Caco-2 (cell line): Measurements from ENCODE around the gene MT1F. TPM values are rescaled to one million over a fixed set of nuclear protein-coding genes. Genes with fewer than 3 reads are reported as not detected.
"Not testable (repeated sequence)": the region's sequence is repeated elsewhere in the genome, so short reads cannot be mapped to it uniquely, and the experiment has no call there.

Experiments used
- BruUV-seq: library from RNA; stranded (reverse); fragments of 400-500 nt; replicated peaks from 2 replicates; lab custom pipeline; 2021; lab: Mats Ljungman, UMichigan
- CTCF ChIA-PET: fragments of 300-600 bp; sonication (Branson Sonifier 250); formaldehyde crosslinking; loops from one replicate; lab custom pipeline; 2022; ENCODE audit warnings: antibody characterized with exemption; lab: Charles Lee
- POLR2A ChIA-PET: fragments of 300-600 bp; sonication (Branson Sonifier 250); formaldehyde crosslinking; loops from one replicate; lab custom pipeline; 2022; ENCODE audit warnings: antibody characterized with exemption; lab: Charles Lee
- DNase-seq, 2 experiments: peaks; one replicate each; pipeline versions ENCODE4 v3.0.0 to v3.0.0-alpha.2; 2020 to 2022
- H3K27me3 ChIP-seq: replicated peaks from 2 replicates; pipeline ENCODE4 v1.6.0; 2011; ENCODE audit warnings: low read length; ENCODE audit not compliant: control insufficient read depth, insufficient read depth
- H3K36me3 ChIP-seq: 2 replicates; pipeline ENCODE4 v1.5.1; 2011; ENCODE audit warnings: low read length; ENCODE audit not compliant: control insufficient read depth, insufficient read depth
- H3K4me1 ChIP-seq: fragments of 250-450 bp; sonication (Bioruptor Pico); 2 replicates; pipeline ENCODE4 v1.5.1; 2020; ENCODE audit warnings: mild to moderate bottlenecking
- H3K4me3 ChIP-seq: 2 replicates; pipeline ENCODE4 v1.5.1; 2011; ENCODE audit warnings: low read depth, mild to moderate bottlenecking, control low read depth, low read length
- H3K9me3 ChIP-seq: fragments of 250-450 bp; sonication (Bioruptor Pico); 2 replicates; pipeline ENCODE4 v1.5.1; 2020; ENCODE audit warnings: mild to moderate bottlenecking, moderate library complexity
- H3K27ac Mint-ChIP-seq: one replicate; pipeline ENCODE4 v1.8.0; 2022; ENCODE audit warnings: mixed read lengths; ENCODE audit not compliant: unreplicated experiment
- H3K27me3 Mint-ChIP-seq: one replicate; pipeline ENCODE4 v1.8.0; 2022; ENCODE audit warnings: mixed read lengths; ENCODE audit not compliant: insufficient read depth, unreplicated experiment
- H3K36me3 Mint-ChIP-seq: one replicate; pipeline ENCODE4 v1.8.0; 2022; ENCODE audit warnings: mild to moderate bottlenecking, mixed read lengths; ENCODE audit not compliant: insufficient read depth, unreplicated experiment
- H3K4me1 Mint-ChIP-seq: one replicate; pipeline ENCODE4 v1.8.0; 2022; ENCODE audit warnings: low read depth, mixed read lengths; ENCODE audit not compliant: unreplicated experiment
- H3K4me3 Mint-ChIP-seq: one replicate; pipeline ENCODE4 v1.8.0; 2022; ENCODE audit warnings: mild to moderate bottlenecking, moderate library complexity, mixed read lengths; ENCODE audit not compliant: unreplicated experiment
- H3K9me3 Mint-ChIP-seq: one replicate; pipeline ENCODE4 v1.8.0; 2022; ENCODE audit warnings: mixed read lengths; ENCODE audit not compliant: unreplicated experiment
- intact Hi-C: fragments of 100-400 bp; cut with micrococcal nuclease; formaldehyde crosslinking; loops from one replicate; pipeline ENCODE4 v1.10.0; 2022; ENCODE audit not compliant: unreplicated experiment
- total RNA-seq: library from RNA; stranded (reverse); gene quantifications from 2 replicates; pipeline ENCODE4 v1.2.3, GENCODE V29; 2022
- TF ChIP-seq, protein P1 (sequence below), 2 experiments: fragments of 200-600 bp in 1 of 2; IDR thresholded peaks; 1 replicate in 1 of 2; 2 replicates in 1 of 2; pipeline versions ENCODE4 v1.5.1 to v1.8.0; 2011 to 2022; ENCODE audit warnings: antibody characterized with exemption in 1 of 2, control low read depth in 1 of 2, inconsistent platforms in 1 of 2, low read depth in 1 of 2, low read length in 1 of 2, mild to moderate bottlenecking in 1 of 2, moderate library complexity in 1 of 2; ENCODE audit not compliant: insufficient read depth in 1 of 2, severe bottlenecking in 1 of 2, unreplicated experiment in 1 of 2

Gene MT1F
- total RNA-seq, 1 experiment from 2014 or later, result 12.5 TPM

- H3K27me3 Mint-ChIP-seq, result peaks cover 50% of the 10 kb centered on the region
- H3K4me1 Mint-ChIP-seq, H3K9me3 Mint-ChIP-seq, POLR2A ChIA-PET, H3K36me3 ChIP-seq, H3K4me3 ChIP-seq, intact Hi-C loops, H3K9me3 ChIP-seq, H3K27ac Mint-ChIP-seq, BruUV-seq, H3K4me1 ChIP-seq, H3K4me3 Mint-ChIP-seq, H3K36me3 Mint-ChIP-seq, DNase-seq, H3K27me3 ChIP-seq, CTCF ChIA-PET: not testable (repeated sequence)
Observed at GRCh38 chr16:56665286-56666261, 7.8 kb downstream of the MT1F start.

- BruUV-seq, result no TSS peak
- ChIA-PET CTCF (interaction anchor here (1.4 kb wide), 1 partner anchor 34 kb away, joined by 6 read pairs; no protein-coding TSS in a partner anchor), POLR2A (no interaction called here)
- Mint-ChIP-seq H3K27me3 (peaks cover 57% of the 10 kb centered on the region), H3K4me1 (no peaks in the 10 kb centered on the region), H3K27ac (no peak within 1 kb of the TSS), H3K9me3 (no peaks in the 10 kb centered on the region), H3K36me3 (no peaks in the 10 kb centered on the region), H3K4me3 (no peak within 1 kb of the TSS)
- H3K36me3 ChIP-seq, result no peaks in the 10 kb centered on the region
- peaks cover 3% of the 10 kb centered on the region for H3K27me3 ChIP-seq
- no peak within 1 kb of the TSS for H3K4me3 ChIP-seq
- no peak for DNase-seq
- intact Hi-C loops, result no loop called here
- H3K4me1 ChIP-seq, result peaks cover 7% of the 10 kb centered on the region
- TF ChIP-seq, protein P1, sequence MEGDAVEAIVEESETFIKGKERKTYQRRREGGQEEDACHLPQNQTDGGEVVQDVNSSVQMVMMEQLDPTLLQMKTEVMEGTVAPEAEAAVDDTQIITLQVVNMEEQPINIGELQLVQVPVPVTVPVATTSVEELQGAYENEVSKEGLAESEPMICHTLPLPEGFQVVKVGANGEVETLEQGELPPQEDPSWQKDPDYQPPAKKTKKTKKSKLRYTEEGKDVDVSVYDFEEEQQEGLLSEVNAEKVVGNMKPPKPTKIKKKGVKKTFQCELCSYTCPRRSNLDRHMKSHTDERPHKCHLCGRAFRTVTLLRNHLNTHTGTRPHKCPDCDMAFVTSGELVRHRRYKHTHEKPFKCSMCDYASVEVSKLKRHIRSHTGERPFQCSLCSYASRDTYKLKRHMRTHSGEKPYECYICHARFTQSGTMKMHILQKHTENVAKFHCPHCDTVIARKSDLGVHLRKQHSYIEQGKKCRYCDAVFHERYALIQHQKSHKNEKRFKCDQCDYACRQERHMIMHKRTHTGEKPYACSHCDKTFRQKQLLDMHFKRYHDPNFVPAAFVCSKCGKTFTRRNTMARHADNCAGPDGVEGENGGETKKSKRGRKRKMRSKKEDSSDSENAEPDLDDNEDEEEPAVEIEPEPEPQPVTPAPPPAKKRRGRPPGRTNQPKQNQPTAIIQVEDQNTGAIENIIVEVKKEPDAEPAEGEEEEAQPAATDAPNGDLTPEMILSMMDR (IDR thresholded peaks at IDR 0.05; ENCODE audit: insufficient read depth in 1 of 2, low read depth in 1 of 2, low read length in 1 of 2, severe bottlenecking in 1 of 2, unreplicated experiment in 1 of 2), result no peak
- H3K9me3 ChIP-seq, result no peaks in the 10 kb centered on the region
Observed at GRCh38 chr16:56667581-56668571, 10.1 kb downstream of the MT1F start, which contains the start of gene MT1G. Gene MT1G (minus strand): TSS chr16:56668065. CDS start chr16:56667993, 72 bp downstream.

DNA sequence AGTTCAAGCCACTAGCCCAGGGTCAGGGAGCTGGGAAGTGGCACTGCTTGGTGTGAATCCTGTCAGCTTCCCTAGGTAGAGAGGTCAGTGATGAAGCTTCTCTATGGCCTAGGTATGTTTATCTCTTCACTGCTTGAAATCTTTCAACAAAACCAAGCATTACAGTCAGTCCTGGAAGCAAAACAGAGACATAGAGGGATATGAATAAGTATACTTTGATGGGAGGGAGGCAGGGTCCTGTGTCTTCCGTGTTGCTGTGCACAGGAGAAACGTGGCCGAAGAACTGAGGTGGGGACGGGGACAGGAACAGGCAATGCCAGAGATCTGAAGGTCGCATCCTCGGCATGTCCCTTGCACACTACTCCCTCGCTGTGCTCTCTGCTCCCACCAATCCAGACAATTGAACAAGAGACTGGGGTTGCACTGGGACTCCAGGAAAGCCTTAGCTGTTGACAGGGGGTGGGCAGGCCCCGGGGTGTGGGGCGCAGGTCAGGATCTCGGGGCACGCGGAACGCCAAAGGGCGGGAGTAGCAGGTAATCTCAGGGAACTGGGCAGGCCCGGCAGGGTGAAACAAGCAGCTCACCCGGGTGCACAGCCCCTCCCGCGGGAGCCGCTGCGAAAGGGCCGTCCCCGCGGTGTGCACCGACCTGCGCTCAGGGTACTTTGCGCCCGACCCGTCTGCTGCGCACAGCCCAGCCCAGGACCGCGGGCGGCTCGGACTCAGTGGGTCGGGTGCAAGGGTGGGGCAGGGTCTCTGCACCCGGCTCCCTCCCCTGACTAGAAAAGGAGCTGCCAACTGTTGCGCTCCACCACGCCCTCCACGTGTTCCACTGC lies 11.5 kb downstream of the MT1F start, which contains the start of gene MT1H:
Gene MT1H, plus strand, starts transcription at position 810 of the 835 bp plus-strand sequence. CDS start 71 bp downstream, outside the sequence.
- DNase-seq, result no peak
- ChIA-PET POLR2A (no interaction called here), CTCF (interaction anchor here (0.6 to 1.4 kb wide), 2 partner anchors 33 to 69 kb away, joined by 5 to 6 read pairs; no protein-coding TSS in a partner anchor)
- H3K27me3 ChIP-seq, result peaks cover 3% of the 10 kb centered on the region
- H3K4me1 ChIP-seq, result peaks cover 7% of the 10 kb centered on the region
- no peaks in the 10 kb centered on the region for H3K9me3 ChIP-seq
- no peaks in the 10 kb centered on the region for H3K36me3 Mint-ChIP-seq
- H3K4me1 Mint-ChIP-seq, result no peaks in the 10 kb centered on the region
- no peaks in the 10 kb centered on the region for H3K9me3 Mint-ChIP-seq
- H3K27me3 Mint-ChIP-seq, result peaks cover 59% of the 10 kb centered on the region
- no peak within 1 kb of the TSS for H3K4me3 Mint-ChIP-seq
- BruUV-seq, result no TSS peak
- TF ChIP-seq, protein P1 (IDR thresholded peaks at IDR 0.05; ENCODE audit: insufficient read depth in 1 of 2, low read depth in 1 of 2, low read length in 1 of 2, severe bottlenecking in 1 of 2, unreplicated experiment in 1 of 2), result no peak
- H3K27ac Mint-ChIP-seq, result no peak within 1 kb of the TSS
- H3K4me3 ChIP-seq, result no peak within 1 kb of the TSS
- H3K36me3 ChIP-seq, result no peaks in the 10 kb centered on the region
- intact Hi-C loops, result no loop called here
